GM18499 (cell line): ENCODE results near the gene HTT.
"Not testable (repeated sequence)": the region's sequence is repeated elsewhere in the genome, so short reads cannot be mapped to it uniquely, and the experiment has no call there.

Experiments
- ATAC-seq: cut with Tn5 transposase; IDR thresholded peaks from one replicate; pipeline ENCODE4 v1.9.1; 2021; ENCODE audit warnings: moderate number of reproducible peaks; ENCODE audit not compliant: insufficient read depth, unreplicated experiment

The HTT gene

GRCh38 chr4:3044870-3045819, 29.3 kb upstream of the HTT start:
- no peak for ATAC-seq

GRCh38 chr4:3046162-3046561, 28.3 kb upstream of the HTT start:
- ATAC-seq = no peak

GRCh38 chr4:3046623-3047022, 27.9 kb upstream of the HTT start:
- no peak for ATAC-seq

GRCh38 chr4:3047464-3048286, 26.8 kb upstream of the HTT start:
- ATAC-seq = peak; percentile 68

GRCh38 chr4:3051141-3051897, 23.2 kb upstream of the HTT start:
- not testable (repeated sequence) for ATAC-seq

GRCh38 chr4:3054169-3054759, 20.2 kb upstream of the HTT start:
- ATAC-seq = no peak

GRCh38 chr4:3059943-3060342, 14.5 kb upstream of the HTT start:
- no peak for ATAC-seq

GRCh38 chr4:3060946-3061345, 13.5 kb upstream of the HTT start:
- ATAC-seq = no peak

- ATAC-seq = no peak
Measured at GRCh38 chr4:3062471-3062870, 12.0 kb upstream of the HTT start.

GRCh38 chr4:3065551-3065950, 8.9 kb upstream of the HTT start:
- ATAC-seq = no peak

- no peak for ATAC-seq
Measured at GRCh38 chr4:3066836-3067400, 7.6 kb upstream of the HTT start.

- ATAC-seq = no peak
Measured at GRCh38 chr4:3067473-3068001, 6.9 kb upstream of the HTT start.

GRCh38 chr4:3069661-3070199, 4.8 kb upstream of the HTT start:
- no peak for ATAC-seq

- no peak for ATAC-seq
Measured at GRCh38 chr4:3070709-3071500, 3.6 kb upstream of the HTT start.

- no peak for ATAC-seq
Measured at GRCh38 chr4:3071811-3072210, 2.7 kb upstream of the HTT start.

GRCh38 chr4:3073158-3074077, 1.1 kb upstream of the HTT start:
- ATAC-seq = no peak

GRCh38 chr4:3074846-3075651, 568 bp downstream of the HTT start:
- ATAC-seq = no peak
